ENCODE data around the gene SH3BGRL.
"Not testable (repeated sequence)": the region's sequence is repeated elsewhere in the genome, so short reads cannot be mapped to it uniquely, and the experiment has no call there.

SH3BGRL gene

DNA sequence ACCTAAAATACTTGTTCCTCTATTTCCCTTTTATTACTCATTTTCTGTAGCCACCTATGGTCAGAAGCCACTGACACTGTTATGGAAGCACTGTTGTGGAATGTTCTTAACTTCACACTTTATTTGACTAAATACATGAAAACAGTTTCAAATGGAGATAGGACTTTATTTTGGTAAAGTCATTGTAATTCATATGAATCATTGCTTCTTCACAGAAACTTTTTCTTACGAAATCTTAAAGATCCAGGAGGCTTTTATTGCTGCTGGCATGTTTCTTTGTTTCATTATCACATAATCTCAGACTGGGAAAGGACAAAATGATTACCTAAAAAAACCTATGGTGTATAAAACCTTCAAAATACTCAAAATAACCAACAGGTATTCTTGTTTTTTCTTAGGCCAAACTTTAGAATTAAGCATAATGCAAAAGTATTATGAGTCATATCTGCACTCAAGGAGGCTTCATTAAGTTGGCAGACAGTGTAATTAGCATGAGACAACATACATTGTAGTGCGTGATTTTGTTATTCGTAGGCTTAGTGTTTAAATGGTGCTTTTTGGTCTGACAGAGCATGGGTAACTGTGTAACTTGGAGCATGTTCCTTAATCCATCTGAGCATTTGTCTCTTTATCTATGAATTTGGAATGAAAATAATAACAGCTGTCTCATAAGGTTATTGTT is 58.0 kb downstream of the SH3BGRL start:
- no peak for DNase-seq (ENCODE audit: low spot score)

DNA sequence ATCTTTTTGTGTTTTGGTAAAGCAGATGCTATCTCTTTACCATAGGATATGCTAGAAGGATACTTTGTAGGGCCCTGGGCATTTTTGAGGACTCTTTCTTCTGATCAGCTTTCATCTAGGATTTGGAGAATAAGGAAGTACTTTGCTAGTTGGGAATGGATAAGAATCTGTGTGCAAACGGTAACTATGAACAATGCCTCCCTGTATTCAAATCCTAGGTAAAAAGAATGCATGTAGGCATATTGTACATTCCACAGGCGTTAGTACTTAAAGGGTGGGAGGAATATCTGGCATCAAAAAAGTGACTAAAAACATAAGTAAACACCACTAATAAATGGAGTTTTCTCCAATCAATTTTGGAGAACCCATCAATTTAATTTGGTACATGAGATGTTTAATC is 59.7 kb downstream of the SH3BGRL start:
- DNase-seq (ENCODE audit: low spot score) = no peak

DNA sequence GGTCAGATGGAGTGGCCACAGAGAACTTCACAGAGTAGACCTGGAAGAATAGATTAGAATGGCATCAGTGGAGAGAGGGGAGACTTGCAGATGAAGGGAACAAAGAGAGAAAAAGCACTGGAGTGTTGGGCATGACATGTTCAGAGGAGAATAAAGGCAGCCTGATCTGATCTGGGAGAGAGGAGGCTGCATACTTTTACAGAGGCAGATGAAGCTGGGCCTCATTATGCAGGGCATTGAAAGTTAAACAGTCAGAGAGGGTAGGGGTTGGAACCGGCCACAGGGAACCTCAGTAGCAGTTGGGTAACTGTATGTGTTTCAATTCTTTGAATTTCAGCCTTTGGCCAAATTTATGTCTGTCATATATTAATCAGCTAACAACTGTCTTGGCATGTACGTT is 61.2 kb downstream of the SH3BGRL start:
- DNase-seq (ENCODE audit: low spot score) = no peak

DNA sequence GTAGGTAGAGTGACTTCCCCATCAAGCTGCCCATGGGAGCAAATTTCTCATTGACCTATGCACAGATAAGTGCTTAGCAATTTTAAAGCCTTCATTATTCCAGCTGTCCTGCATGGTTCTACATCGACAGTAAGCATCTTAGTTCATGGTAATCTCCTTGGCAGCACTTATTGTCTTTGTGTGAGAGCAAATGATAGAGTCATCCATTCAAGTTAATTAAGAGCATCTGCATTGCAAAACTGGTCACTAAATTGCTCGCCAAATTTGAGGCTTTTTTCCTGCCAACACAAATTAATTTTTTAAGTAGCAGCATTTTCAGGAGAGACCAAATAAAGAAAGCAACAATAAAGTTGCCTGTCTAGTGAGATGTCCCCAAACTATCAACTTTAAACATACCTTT is 76.7 kb downstream of the SH3BGRL start:
- no peak for DNase-seq (ENCODE audit: low spot score)

DNA sequence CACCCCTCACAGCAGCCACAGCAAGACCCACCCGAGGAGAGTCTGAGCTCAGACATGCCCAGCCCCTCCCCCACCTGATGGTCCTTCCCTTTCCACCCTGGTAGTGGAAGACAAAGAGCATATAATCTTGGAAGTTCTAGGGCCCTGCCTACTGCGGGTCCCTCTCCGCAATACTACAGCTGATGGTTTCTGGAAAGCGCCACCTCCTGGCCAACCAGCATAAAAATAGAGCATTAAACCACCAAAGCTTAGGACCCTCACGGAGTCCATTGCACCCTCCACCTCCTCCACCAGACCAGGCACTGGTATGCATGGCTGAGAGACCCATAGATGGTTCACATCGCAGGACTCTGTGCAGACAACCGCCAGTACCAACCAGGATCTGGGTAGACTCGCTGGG is 78.2 kb downstream of the SH3BGRL start:
- DNase-seq (ENCODE audit: low spot score) = no peak

DNA sequence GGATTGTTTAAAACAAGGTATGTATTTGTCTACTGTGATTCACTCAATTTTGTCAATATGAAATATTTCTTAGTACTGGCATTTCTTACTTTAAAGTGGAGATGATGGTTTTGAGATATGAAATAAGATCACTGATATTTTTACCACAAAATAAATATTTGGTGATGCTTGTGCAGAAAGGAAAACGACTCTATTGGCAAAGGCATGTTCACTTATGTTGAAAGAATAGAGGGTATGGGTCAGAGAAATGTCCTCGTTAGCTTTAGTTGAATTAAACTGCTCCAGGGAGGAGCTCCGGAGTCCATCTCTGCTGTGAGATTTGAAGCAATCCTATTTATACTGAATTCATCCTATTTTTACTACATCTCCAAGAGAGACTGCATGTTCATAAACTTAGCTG is 84.2 kb downstream of the SH3BGRL start:
- DNase-seq (ENCODE audit: low spot score) = no peak

DNA sequence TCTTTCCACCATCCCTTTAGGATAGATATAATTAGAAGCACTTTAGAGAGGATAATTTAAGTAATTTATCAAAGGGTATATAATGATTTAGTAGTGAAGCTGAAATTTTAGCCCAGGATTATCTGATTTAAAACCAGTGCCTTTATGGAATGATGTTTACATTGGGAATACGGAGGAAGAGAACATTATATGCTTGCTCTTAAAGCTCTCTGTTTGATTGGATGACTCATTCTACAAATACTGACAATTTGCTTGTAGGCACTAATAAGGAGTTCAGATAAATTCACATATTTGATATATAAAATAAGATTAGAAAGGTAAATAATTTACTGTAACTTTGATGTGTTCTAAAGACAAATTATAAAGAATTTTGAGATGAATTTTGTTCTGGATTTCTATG is 84.7 kb downstream of the SH3BGRL start:
- DNase-seq (ENCODE audit: low spot score) = no peak

DNA sequence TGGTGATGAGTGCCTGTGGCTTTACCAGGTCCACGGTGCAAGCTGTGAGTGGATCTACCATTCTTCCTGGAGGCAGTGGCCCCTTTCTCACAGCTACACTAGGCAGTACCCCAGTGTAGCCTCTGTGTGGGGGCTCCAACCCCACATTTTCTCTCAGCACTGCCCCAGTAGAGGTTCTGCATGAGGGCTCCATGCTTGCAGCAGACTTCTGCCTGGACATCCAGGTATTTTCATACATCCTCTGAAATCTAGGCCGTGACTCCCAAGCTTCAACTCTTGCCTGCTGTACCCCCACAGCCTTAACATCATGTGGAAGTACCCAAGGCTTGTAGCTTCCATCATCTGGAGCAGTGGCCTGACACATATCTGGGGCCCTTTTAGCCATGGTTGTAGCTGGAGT is 90.1 kb downstream of the SH3BGRL start:
- DNase-seq (ENCODE audit: low spot score) = no peak

DNA sequence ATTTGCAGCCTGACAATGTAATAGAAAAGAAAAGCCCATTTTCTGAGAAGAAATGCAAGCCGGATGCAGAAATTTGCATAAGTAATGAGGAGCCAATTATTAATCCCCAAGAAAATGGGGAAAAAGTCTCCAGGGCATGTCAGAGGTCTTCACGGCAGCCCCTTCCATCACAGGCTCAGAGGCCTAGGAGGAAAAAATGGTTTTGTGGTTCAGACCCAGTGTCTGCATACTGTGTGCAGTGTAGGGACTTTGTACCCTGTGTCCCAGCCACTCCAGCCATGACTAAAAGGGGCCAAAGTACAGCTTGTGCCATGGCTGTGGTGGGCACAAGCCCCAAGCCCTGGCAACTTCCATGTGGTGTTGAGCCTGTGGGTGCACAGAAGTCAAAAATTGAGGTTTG is 92.2 kb downstream of the SH3BGRL start:
- DNase-seq (ENCODE audit: low spot score) = no peak

DNA sequence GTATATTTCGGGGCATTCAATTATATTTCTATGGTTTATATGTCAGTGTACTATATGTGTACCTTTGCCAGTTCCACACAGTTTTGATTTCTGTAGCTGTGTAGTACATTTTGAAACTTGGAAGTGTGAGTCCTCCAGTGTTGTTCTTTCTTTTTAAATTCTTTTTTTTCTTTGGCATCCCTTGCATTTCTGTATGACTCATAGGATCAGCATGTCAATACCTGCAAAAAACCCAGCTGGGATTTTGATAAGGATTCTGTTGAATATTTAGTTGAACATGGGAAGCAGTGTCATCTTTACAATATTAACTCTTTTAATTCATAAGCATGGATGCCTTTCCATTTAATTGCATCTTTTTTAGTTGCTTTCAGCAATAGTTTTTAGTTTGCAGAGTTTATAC is 100.0 kb downstream of the SH3BGRL start:
- DNase-seq (ENCODE audit: low spot score) = no peak

DNA sequence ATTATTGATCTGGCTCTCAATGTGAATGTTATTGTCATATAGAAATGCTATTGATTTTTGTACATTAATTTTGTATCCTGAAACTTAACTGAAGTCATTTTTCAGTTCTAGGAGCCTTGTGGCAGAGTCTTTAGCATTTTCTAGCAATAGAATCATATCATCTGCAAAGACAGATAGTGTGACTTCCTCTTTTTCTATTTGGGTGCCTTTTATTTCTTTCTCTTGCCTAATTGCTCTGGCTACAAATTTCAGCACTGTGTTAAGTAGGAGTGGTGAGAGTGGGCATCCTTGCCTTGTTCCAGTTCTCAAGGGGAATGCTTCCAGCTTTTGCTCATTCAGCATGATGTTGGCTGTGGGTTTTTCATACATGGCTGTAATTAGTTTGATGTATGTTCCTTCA is 102.7 kb downstream of the SH3BGRL start:
- no peak for DNase-seq (ENCODE audit: low spot score)

DNA sequence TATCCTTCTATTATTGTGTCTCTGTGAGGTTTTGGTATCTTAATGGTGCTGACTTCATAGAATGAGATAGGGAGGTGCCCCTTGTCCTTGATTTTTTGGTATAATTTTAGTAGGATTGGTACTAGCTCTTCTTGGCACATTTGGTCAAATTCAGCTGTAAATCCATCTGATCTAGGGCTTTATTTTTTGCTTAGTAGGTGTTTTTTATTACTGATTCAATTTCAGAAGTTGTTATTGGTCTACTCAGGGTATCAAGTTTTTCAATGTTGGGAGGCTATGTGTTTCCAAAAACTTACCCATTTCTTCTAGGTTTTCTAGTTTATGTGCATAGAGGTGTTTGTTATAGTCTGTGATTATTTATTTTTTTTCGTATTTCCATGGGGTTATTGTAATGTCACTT is 103.3 kb downstream of the SH3BGRL start:
- DNase-seq (ENCODE audit: low spot score) = no peak

DNA sequence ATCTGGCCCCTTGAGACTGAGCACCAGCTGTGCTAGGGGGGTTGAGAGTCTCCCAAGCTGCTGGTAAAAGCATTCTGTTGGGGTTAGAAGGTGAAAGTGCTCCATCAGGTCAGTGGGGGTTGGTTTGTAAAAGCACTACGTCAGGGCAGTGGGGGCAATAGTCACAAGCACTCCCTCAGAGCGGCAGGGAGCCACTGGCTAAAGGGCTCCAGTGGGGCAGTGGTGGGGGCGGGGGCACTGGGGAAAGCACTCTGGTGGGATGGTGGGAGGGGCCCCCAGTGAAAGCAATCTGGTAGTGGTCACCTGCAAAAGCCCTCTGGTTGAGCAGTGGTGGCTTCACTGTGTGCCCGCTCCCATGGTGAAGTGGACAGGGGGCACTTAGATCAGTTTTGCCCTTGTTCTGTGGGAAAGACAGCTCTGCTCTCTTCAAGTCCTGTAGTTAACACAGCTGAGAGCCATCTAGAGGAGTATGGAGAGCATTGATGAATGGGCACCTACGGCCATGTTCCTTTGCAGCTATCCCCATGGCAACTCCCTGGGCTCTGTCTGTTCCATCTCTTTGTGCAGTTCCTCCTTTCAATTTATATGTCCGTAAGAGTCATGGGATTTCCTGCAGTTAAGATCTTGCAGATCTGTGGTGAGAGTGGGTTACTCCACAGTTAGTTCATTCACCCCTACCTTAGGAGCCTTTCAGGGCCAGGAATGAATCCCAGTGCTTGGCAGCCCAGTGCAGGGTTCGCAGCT is 106.4 kb downstream of the SH3BGRL start:
- DNase-seq (ENCODE audit: low spot score) = no peak

DNA sequence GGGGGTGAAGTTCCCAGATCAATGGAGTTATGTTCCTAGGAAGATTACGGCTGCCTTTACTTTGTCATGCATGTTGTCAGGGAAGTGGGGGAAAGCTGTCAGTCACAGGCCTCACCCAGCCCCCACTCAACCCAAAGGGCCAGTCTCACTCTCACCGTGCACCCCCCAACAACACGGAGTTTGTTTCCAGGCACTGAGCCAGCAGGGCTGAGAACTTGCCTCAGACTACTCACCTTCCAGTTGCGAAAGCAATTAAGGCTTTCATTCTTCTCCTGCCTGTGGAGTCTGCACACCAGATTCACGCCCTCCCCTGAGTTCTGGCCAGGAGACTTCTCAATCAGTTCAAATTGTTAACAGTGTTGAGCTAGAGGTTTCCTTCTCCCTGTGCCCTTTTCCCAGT is 114.3 kb downstream of the SH3BGRL start:
- DNase-seq (ENCODE audit: low spot score) = no peak

DNA sequence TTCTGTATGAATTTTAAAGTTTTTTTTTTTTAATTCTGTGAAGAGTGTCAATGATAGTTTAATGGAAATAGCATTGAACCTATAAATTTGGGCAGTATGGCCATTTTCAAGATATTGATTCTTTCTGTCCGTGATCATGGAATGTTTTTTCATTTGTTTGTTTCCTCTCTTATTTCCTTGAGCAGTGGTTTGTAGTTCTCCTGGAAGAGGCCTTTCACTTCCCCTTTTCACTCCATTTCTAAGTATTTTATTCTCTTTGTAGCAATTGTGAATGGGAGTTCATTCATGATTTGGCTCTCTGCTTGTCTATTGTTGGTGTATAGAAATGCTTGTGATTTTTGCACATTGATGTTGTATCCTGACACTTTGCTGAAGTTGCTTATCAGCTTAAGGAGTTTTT is 129.8 kb downstream of the SH3BGRL start:
- not testable (repeated sequence) for DNase-seq (ENCODE audit: low spot score)

DNA sequence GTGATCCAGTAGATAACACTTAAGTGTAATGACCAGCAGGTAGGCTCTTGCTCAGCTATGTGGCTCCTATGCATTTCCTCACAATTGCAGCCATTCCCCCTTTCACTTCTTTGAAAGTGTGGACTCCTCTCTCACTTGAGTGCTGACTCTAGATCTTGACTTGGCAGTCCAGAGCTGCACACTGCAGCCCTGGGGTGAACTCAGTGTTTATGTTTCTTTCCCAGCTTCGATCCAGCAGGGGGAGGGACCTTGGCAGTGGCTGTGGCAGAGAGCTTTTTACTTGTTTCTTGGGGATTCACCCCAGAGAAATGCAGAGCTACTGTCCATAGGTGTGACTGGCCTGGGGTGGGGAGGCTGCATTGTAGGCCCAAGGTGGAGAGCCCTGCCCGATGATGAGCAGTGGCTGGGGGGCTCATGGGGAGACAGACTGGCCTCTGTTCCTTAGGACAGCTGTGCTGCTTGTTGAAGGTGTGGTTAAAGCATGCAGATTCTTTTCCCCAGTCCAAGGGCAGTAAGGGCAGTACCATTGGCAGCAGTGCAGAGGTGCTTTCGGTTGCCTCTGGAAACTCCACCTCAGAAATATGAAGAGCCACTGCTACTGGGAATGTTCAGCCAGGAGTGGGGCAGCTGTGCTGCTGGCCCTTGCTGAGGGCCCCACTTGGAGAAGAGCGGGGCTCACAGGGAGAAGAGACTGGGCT is 134.7 kb downstream of the SH3BGRL start:
- DNase-seq (ENCODE audit: low spot score) = no peak

DNA sequence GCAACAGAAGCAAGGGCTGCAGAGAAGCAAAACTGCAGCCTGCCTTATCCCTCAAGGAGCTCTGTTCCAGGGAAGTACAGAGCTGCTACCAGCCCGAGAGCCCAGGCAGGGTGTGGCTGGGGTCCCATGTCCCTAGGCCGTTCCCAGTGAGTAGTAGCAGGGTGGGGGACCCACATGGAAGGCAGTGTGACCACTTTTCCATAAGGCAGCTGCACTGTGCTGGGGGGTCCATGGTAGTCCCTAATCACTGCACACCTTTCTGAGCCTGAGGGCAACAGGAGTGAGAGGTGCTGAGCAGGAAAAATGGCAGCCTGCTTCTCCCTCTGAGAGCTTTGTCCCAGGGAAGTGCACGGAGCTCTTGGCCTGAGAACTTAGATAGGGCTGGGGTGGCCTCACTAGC is 135.9 kb downstream of the SH3BGRL start:
- DNase-seq (ENCODE audit: low spot score) = no peak

DNA sequence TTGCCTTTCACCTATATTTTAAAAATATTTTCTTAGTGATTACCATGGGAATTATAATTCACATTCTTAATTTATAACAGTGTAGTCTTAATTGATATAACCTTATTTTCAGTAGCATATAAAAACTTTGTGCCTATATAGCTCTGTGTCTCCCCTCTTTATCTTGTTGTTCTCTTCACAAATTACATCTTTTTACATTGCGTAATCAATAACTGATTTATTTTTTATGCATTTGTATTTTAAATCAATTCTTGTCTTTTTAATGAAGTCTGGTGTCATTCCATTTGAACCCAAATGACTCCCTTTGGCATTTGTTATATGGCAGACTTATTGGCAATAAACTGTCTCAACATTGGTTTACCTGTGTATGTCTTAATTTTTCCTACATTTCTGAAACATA is 137.0 kb downstream of the SH3BGRL start:
- no peak for DNase-seq (ENCODE audit: low spot score)

DNA sequence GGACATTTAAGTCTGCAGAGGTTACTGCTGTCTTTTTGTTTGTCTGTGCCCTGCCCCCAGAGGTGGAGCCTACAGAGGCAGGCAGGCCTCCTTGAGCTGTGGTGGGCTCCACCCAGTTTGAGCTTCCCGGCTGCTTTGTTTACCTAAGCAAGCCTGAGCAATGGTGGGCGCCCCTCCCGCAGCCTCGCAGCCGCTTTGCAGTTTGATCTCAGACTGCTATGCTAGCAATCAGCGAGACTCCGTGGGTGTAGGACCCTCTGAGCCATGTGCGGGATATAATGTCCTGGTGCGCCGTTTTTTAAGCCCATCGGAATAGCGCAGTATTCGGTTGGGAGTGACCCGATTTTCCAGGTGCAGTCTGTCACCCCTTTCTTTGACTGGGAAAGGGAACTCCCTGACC is 143.4 kb downstream of the SH3BGRL start:
- DNase-seq (ENCODE audit: low spot score) = not testable (repeated sequence)
